IMR-90 (cell line): ENCODE results near the gene CCL13. TPM values are rescaled to one million over a fixed set of nuclear protein-coding genes. Genes with fewer than 3 reads are reported as not detected.

ENCODE experiments used
- ATAC-seq: fragments of 200-7000 bp; cut with Tn5 transposase; 2 replicates; pipeline ENCODE4 v1.9.1; 2020; ENCODE audit warnings: low read depth, mild to moderate bottlenecking, moderate library complexity
- BruUV-seq: library from RNA; stranded (reverse); fragments of 400-500 nt; replicated peaks from 2 replicates; lab custom pipeline; 2021; lab: Mats Ljungman, UMichigan
- CTCF ChIA-PET: fragments of 300-600 bp; formaldehyde crosslinking; extraction: SDS; loops from one replicate; lab custom pipeline; 2021; ENCODE audit warnings: antibody characterized with exemption; lab: Yijun Ruan, JAX
- POLR2A ChIA-PET: fragments of 300-600 bp; sonication (Branson Sonifier 250); formaldehyde crosslinking; loops from one replicate; lab custom pipeline; 2022; ENCODE audit warnings: antibody characterized with exemption; ENCODE audit not compliant: unreplicated experiment; lab: Charles Lee
- DNase-seq: peaks from one replicate; pipeline ENCODE4 v3.0.0; 2013
- H2AFZ ChIP-seq: replicated peaks from 2 replicates; pipeline ENCODE3; 2013; ENCODE audit warnings: low read length, mild to moderate bottlenecking; ENCODE audit not compliant: poor library complexity
- H2AK5ac ChIP-seq: 2 replicates; pipeline ENCODE4 v1.6.1; 2013; ENCODE audit warnings: low read depth, low read length, inconsistent platforms
- H2AK9ac ChIP-seq: replicated peaks from 2 replicates; pipeline ENCODE3; 2013; ENCODE audit warnings: mild to moderate bottlenecking, low read depth, low read length, moderate library complexity; ENCODE audit not compliant: poor library complexity
- H2BK120ac ChIP-seq: 2 replicates; pipeline ENCODE4 v1.6.1; 2013; ENCODE audit warnings: low read depth, low read length, inconsistent platforms
- H2BK15ac ChIP-seq: 3 replicates; pipeline ENCODE4 v1.6.1; 2013; ENCODE audit warnings: low read depth, low read length, inconsistent platforms
- H2BK20ac ChIP-seq: 2 replicates; pipeline ENCODE4 v1.6.1; 2013; ENCODE audit warnings: low read depth, mild to moderate bottlenecking, inconsistent platforms, low read length, moderate library complexity
- H2BK5ac ChIP-seq: 2 replicates; pipeline ENCODE4 v1.6.1; 2013; ENCODE audit warnings: mild to moderate bottlenecking, low read depth, low read length, inconsistent platforms; ENCODE audit not compliant: poor library complexity, severe bottlenecking
- H3K14ac ChIP-seq: replicated peaks from 2 replicates; pipeline ENCODE4 v1.6.1; 2013; ENCODE audit warnings: low read depth, low read length, inconsistent platforms
- H3K18ac ChIP-seq: 2 replicates; pipeline ENCODE4 v1.6.1; 2013; ENCODE audit warnings: low read depth, low read length, control low read depth
- H3K23ac ChIP-seq: 2 replicates; pipeline ENCODE4 v1.6.1; 2013; ENCODE audit warnings: low read depth, low read length, inconsistent platforms
- H3K27ac ChIP-seq: 2 replicates; pipeline ENCODE4 v1.5.1; 2013; ENCODE audit warnings: mild to moderate bottlenecking, control low read depth, low read length; ENCODE audit not compliant: insufficient read depth
- H3K27me3 ChIP-seq: 2 replicates; pipeline ENCODE4 v1.6.1; 2013; ENCODE audit warnings: low read length; ENCODE audit not compliant: control insufficient read depth, insufficient read depth
- H3K36me3 ChIP-seq: 2 replicates; pipeline ENCODE4 v1.6.1; 2013; ENCODE audit warnings: low read length, mixed read lengths; ENCODE audit not compliant: control insufficient read depth, insufficient read depth
- H3K4ac ChIP-seq: 2 replicates; pipeline ENCODE4 v1.6.1; 2013; ENCODE audit warnings: low read depth, low read length, inconsistent platforms
- H3K4me1 ChIP-seq: 2 replicates; pipeline ENCODE4 v1.6.1; 2013; ENCODE audit warnings: low read length, mixed read lengths; ENCODE audit not compliant: control insufficient read depth, insufficient read depth
- H3K4me2 ChIP-seq: 2 replicates; pipeline ENCODE4 v1.6.1; 2013; ENCODE audit warnings: low read depth, mild to moderate bottlenecking, control low read depth, low read length, moderate library complexity
- H3K4me3 ChIP-seq: 2 replicates; pipeline ENCODE4 v1.5.1; 2013; ENCODE audit warnings: low read depth, mild to moderate bottlenecking, control low read depth, low read length, moderate library complexity; ENCODE audit not compliant: insufficient read depth
- H3K56ac ChIP-seq: 2 replicates; pipeline ENCODE4 v1.6.1; 2013; ENCODE audit warnings: low read length, inconsistent platforms; ENCODE audit not compliant: insufficient read depth; ENCODE audit errors: extremely low read depth
- H3K79me1 ChIP-seq, 2 experiments: 2 replicates each; pipeline ENCODE4 v1.6.1; 2013; ENCODE audit warnings: low read length in 2 of 2, inconsistent platforms in 1 of 2, low read depth in 1 of 2
- H3K9ac ChIP-seq: 2 replicates; pipeline ENCODE4 v1.6.1; 2013; ENCODE audit warnings: low read depth, low read length, control low read depth
- H3K9me1 ChIP-seq: 2 replicates; pipeline ENCODE4 v1.6.1; 2013; ENCODE audit warnings: low read length, inconsistent platforms; ENCODE audit not compliant: insufficient read depth
- H3K9me3 ChIP-seq: 2 replicates; pipeline ENCODE4 v1.6.1; 2013; ENCODE audit warnings: low read length; ENCODE audit not compliant: control insufficient read depth, insufficient read depth
- H4K20me1 ChIP-seq: 2 replicates; pipeline ENCODE4 v1.6.1; 2013; ENCODE audit warnings: low read length, inconsistent platforms; ENCODE audit not compliant: insufficient read depth
- H4K5ac ChIP-seq: 2 replicates; pipeline ENCODE4 v1.6.1; 2013; ENCODE audit warnings: mild to moderate bottlenecking, low read depth, low read length, control low read depth
- H4K8ac ChIP-seq, 2 experiments: 2 replicates each; pipeline ENCODE4 v1.6.1; 2013; ENCODE audit warnings: low read depth in 2 of 2, low read length in 2 of 2, control low read depth in 1 of 2, inconsistent platforms in 1 of 2
- H4K91ac ChIP-seq: 2 replicates; pipeline ENCODE4 v1.6.1; 2013; ENCODE audit warnings: low read depth, low read length, inconsistent platforms; ENCODE audit not compliant: insufficient read depth
- BHLHE40 ChIP-seq: fragments of 150-350 bp; IDR thresholded peaks from 2 replicates; pipeline ENCODE4 v1.6.1; 2016; ENCODE audit warnings: mild to moderate bottlenecking, low read depth, low read length
- CHD1 ChIP-seq: IDR thresholded peaks from 2 replicates; pipeline ENCODE4 v1.6.1; 2012; ENCODE audit warnings: low read depth, low read length, improper control_type of control experiment
- ELK1 ChIP-seq: fragments of 150-350 bp; IDR thresholded peaks from 2 replicates; pipeline ENCODE4 v1.6.1; 2016; ENCODE audit warnings: low read depth, mild to moderate bottlenecking, low read length, moderate library complexity, borderline replicate concordance
- FOS ChIP-seq: fragments of 150-350 bp; IDR thresholded peaks from 2 replicates; pipeline ENCODE4 v1.6.1; 2016; ENCODE audit warnings: low read depth, low read length
- MXI1 ChIP-seq: IDR thresholded peaks from 2 replicates; pipeline ENCODE4 v1.6.1; 2012; ENCODE audit warnings: low read depth, mild to moderate bottlenecking, low read length, moderate library complexity, borderline replicate concordance
- NFE2L2 ChIP-seq: fragments of 150-350 bp; IDR thresholded peaks from 2 replicates; pipeline ENCODE4 v1.6.1; 2016; ENCODE audit warnings: low read depth, mild to moderate bottlenecking, low read length
- POLR2A ChIP-seq: IDR thresholded peaks from 2 replicates; pipeline ENCODE4 v1.6.1; 2012; ENCODE audit warnings: mild to moderate bottlenecking, low read depth, low read length
- RAD21 ChIP-seq: IDR thresholded peaks from 2 replicates; pipeline ENCODE4 v1.6.1; 2012; ENCODE audit warnings: low read length, improper control_type of control experiment
- RFX5 ChIP-seq: IDR thresholded peaks from 2 replicates; pipeline ENCODE4 v1.8.0; 2012; ENCODE audit warnings: low read depth, mild to moderate bottlenecking, low read length, moderate library complexity
- SMC3 ChIP-seq: fragments of 150-350 bp; IDR thresholded peaks from 2 replicates; pipeline ENCODE4 v1.6.1; 2016; ENCODE audit warnings: low read depth, mild to moderate bottlenecking, antibody characterized with exemption, low read length, moderate library complexity
- WGBS, 2 experiments: methylation state at CpG; one replicate each; pipeline versions ENCODE4 v1.1.5 to v1.1.7; 2013; ENCODE audit warnings: missing lambda C conversion rate in 2 of 2; ENCODE audit not compliant: insufficient read length in 1 of 2; ENCODE audit errors: extremely low coverage in 2 of 2; 5-methylcytosine and 5-hydroxymethylcytosine counted together
- dilution Hi-C: fragments of 300-500 bp; cut with HindIII; formaldehyde crosslinking; loops from one replicate; pipeline ENCODE4 v1.14.3; 2018; ENCODE audit warnings: low sequenced_read_pairs; ENCODE audit not compliant: unreplicated experiment
- in situ Hi-C: fragments of 300-500 bp; cut with MboI; formaldehyde crosslinking; loops from 3 replicates; pipeline ENCODE4 v1.14.3; 2019; ENCODE audit warnings: low sequenced_read_pairs, inconsistent platforms, mixed read lengths
- intact Hi-C: fragments of 100-400 bp; cut with micrococcal nuclease; formaldehyde crosslinking; loops from 2 replicates; pipeline ENCODE4 v1.10.0; 2022
- polyA plus RNA-seq, 3 experiments: library from polyadenylated mRNA; depleted of rRNA; stranded (reverse); fragments of >200 nt; gene quantifications; 2 replicates each; pipeline ENCODE4 v1.2.3, GENCODE V29; 2012; ENCODE audit warnings: low replicate concordance in 1 of 3
- total RNA-seq: library from RNA; depleted of rRNA; stranded (reverse); fragments of >200 nt; gene quantifications from 2 replicates; pipeline ENCODE4 v1.2.3, GENCODE V29; 2012

Gene CCL13
- total and polyA plus RNA-seq, 2 of the 4 experiments (the other 2 are of a cell fraction), result 0.18 TPM; not detected in 1

GRCh38 chr17:34382621-34383124 lies 26.4 kb downstream of the CCL13 start:
- WGBS, 2 experiments, result 34% methylated on average over 5 of the region's 7 CpGs; no CpG with 5 or more reads in 1 of the 2 experiments
- no peak for DNase-seq
- Histone ChIP-seq H3K4me3 (no peak overlapping the region), H3K23ac (no peak overlapping the region), H4K5ac (no peak overlapping the region), H2BK120ac (no peak overlapping the region), H3K27me3 (peaks cover 3% of the 10 kb centered on the region; the same call in 1 of the 2 replicates), H3K9ac (no peak overlapping the region), H2BK5ac (no peak overlapping the region), H3K27ac (no peak overlapping the region), H3K9me1 (no peaks in the 10 kb centered on the region; the same call in 1 of the 2 replicates), H3K56ac (no peak overlapping the region), H3K14ac (no peak overlapping the region), H4K8ac (no peak overlapping the region), H3K4me2 (no peak overlapping the region), H4K20me1 (no peaks in the 10 kb centered on the region), H3K9me3 (no peaks in the 10 kb centered on the region), H2BK15ac (no peak overlapping the region), H2BK20ac (no peak overlapping the region), H3K4ac (no peak overlapping the region), H3K79me1 (no peaks in the 10 kb centered on the region), H2AFZ (no peak overlapping the region), H3K18ac (no peak overlapping the region), H2AK5ac (no peak overlapping the region), H2AK9ac (no peak overlapping the region), H3K4me1 (peaks cover 8% of the 10 kb centered on the region), H3K36me3 (no peaks in the 10 kb centered on the region), H4K91ac (no peak overlapping the region)
- dilution Hi-C loops (no loop called here), intact Hi-C loops (no loop called here), in situ Hi-C loops (no loop called here)
- no peak for ATAC-seq
- ChIA-PET CTCF (no interaction called here), POLR2A (no interaction called here)
- BruUV-seq, result no TSS peak
- TF ChIP-seq RAD21 (no peak), CHD1 (no peak), FOS (no peak), POLR2A (no peak), NFE2L2 (no peak), BHLHE40 (no peak), ELK1 (no peak), SMC3 (no peak), MXI1 (no peak), RFX5 (no peak)
